ENCODE results near the gene HYLS1.

DNA sequence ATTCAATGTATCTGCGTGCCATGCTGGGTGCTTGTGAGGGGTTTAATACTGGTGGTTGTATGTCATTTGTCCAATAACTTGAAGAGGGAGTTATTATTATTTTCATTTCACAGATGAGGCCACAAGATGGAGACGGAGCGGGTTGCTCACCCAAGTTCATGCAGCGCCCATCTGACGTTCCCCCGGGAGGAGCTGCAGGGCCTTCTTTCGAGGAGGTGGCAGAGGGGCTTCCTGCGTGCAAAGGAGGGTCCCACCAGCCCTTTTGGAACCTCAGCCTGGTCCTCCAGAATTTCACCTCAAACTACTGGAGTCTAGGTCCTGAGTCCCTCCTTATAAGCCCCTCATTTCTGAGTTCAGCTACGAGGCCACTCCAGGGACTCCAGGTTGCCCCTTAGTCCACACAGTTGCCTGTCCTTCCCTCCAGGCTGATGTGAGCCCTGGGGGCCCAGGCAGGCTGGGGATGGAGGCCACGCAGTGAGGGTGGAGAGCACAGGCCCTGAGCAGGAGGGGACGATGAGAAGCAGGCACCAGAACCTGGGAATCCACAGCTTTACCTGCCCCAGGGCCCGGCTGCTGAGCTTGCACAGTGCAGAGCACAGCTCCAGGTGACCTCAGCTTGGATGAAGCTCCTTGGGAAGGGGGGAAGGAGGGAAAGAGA, 55.4 kb downstream of the HYLS1 start:
- TF ChIP-seq, protein P1, sequence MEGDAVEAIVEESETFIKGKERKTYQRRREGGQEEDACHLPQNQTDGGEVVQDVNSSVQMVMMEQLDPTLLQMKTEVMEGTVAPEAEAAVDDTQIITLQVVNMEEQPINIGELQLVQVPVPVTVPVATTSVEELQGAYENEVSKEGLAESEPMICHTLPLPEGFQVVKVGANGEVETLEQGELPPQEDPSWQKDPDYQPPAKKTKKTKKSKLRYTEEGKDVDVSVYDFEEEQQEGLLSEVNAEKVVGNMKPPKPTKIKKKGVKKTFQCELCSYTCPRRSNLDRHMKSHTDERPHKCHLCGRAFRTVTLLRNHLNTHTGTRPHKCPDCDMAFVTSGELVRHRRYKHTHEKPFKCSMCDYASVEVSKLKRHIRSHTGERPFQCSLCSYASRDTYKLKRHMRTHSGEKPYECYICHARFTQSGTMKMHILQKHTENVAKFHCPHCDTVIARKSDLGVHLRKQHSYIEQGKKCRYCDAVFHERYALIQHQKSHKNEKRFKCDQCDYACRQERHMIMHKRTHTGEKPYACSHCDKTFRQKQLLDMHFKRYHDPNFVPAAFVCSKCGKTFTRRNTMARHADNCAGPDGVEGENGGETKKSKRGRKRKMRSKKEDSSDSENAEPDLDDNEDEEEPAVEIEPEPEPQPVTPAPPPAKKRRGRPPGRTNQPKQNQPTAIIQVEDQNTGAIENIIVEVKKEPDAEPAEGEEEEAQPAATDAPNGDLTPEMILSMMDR (IDR thresholded peaks at IDR 0.05): no peak
- no peak for TF ChIP-seq POLR2A (IDR thresholded peaks at IDR 0.05)
- TF ChIP-seq EP300 (IDR thresholded peaks at IDR 0.05; ENCODE audit: low read depth): no peak
- no peak for TF ChIP-seq POLR2AphosphoS5 (IDR thresholded peaks at IDR 0.05)
